Activated CD8-positive, alpha-beta T cell treated with anti-CD3 and anti-CD28 coated beads for 36 hours (primary cell): ENCODE data around the gene ANXA10. TPM values are rescaled to one million over a fixed set of nuclear protein-coding genes. Genes with fewer than 3 reads are reported as not detected.
"Not testable (repeated sequence)": the region's sequence is repeated elsewhere in the genome, so short reads cannot be mapped to it uniquely, and the experiment has no call there.

ENCODE experiments used
- ATAC-seq: fragments of 200-7000 bp; cut with Tn5 transposase; one replicate; pipeline ENCODE4 v1.10.0; 2021; ENCODE audit warnings: mild to moderate bottlenecking, moderate library complexity
- CTCF ChIA-PET: fragments of 350-600 bp; sonication (Branson Sonifier 250); formaldehyde crosslinking; loops from one replicate; lab custom pipeline; 2021; ENCODE audit warnings: antibody characterized with exemption; lab: Charles Lee
- POLR2A ChIA-PET: fragments of 350-600 bp; sonication (Branson Sonifier 250); formaldehyde crosslinking; loops from one replicate; lab custom pipeline; 2021; ENCODE audit warnings: antibody characterized with exemption; lab: Charles Lee
- DNase-seq: peaks from one replicate; pipeline ENCODE4 v3.0.0-alpha.2; 2020
- H3K27ac Mint-ChIP-seq: one replicate; pipeline ENCODE4 v1.8.0; 2021; ENCODE audit warnings: mild to moderate bottlenecking, mixed read lengths
- H3K27me3 Mint-ChIP-seq: one replicate; pipeline ENCODE4 v1.8.0; 2021; ENCODE audit warnings: mixed read lengths
- H3K36me3 Mint-ChIP-seq: one replicate; pipeline ENCODE4 v1.8.0; 2021; ENCODE audit warnings: low read depth, mixed read lengths
- H3K4me1 Mint-ChIP-seq: one replicate; pipeline ENCODE4 v1.8.0; 2021; ENCODE audit warnings: low read depth, mixed read lengths
- H3K4me3 Mint-ChIP-seq: one replicate; pipeline ENCODE4 v1.8.0; 2021; ENCODE audit warnings: mild to moderate bottlenecking, moderate library complexity, mixed read lengths
- H3K9me3 Mint-ChIP-seq: one replicate; pipeline ENCODE4 v1.8.0; 2021; ENCODE audit warnings: mixed read lengths
- CTCF ChIP-seq: fragments of 200-600 bp; IDR thresholded peaks from one replicate; pipeline ENCODE4 v1.8.0; 2022; ENCODE audit warnings: antibody characterized with exemption, mild to moderate bottlenecking
- intact Hi-C: fragments of 100-400 bp; cut with micrococcal nuclease; formaldehyde crosslinking; loops from one replicate; pipeline ENCODE4 v1.10.0; 2022
- total RNA-seq, 2 experiments: library from RNA; stranded (reverse); gene quantifications; one replicate each; pipeline ENCODE4 v1.2.3, GENCODE V29; 2021

Gene ANXA10
- total RNA-seq, 2 experiments from 2014 or later = not detected

DNA sequence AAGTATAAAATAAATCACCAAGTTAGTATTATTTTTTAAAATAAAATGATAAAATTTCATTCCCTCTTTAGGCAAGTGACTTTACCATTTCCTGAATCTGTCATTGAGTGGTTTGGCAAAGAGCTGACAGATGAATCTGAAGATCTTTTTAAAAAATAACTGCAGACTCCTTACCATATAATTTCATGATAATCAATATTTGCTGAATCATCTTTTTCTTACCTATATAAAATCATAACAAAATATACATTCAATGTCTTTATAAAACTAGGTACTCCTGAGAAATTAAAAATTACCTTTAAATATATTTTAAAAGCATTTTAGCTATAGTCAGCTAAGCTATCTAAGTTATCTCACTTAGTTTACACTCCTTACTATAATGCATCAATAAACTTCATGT, 17.2 kb downstream of the ANXA10 start:
- H3K9me3 Mint-ChIP-seq = no peaks in the 10 kb centered on the region
- no peaks in the 10 kb centered on the region for H3K4me1 Mint-ChIP-seq
- H3K27ac Mint-ChIP-seq = no peak overlapping the region
- ChIA-PET CTCF (no interaction called here), POLR2A (no interaction called here)
- H3K4me3 Mint-ChIP-seq = no peak overlapping the region
- H3K36me3 Mint-ChIP-seq = no peaks in the 10 kb centered on the region
- H3K27me3 Mint-ChIP-seq = no peaks in the 10 kb centered on the region
- ATAC-seq (no peak), DNase-seq (no peak)
- intact Hi-C loops = no loop called here
- TF ChIP-seq CTCF = no peak

DNA sequence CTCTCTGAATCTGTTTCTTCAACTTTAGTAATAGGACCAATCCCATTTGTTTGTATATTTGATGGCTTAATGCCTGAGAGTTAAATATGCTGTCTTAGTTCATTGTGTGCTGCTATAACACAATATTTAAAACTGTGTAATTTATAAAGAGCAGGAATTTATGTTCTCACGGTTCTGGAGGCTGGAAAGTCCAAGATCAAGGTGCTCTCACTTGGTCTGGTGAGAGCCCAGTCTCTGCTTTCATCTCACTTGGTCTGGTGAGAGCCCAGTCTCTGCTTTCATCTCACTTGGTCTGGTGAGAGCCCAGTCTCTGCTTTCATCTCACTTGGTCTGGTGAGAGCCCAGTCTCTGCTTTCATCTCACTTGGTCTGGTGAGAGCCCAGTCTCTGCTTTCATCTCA, 20.7 kb downstream of the ANXA10 start:
- ATAC-seq, H3K27ac Mint-ChIP-seq, H3K4me3 Mint-ChIP-seq, H3K4me1 Mint-ChIP-seq, H3K9me3 Mint-ChIP-seq, CTCF ChIA-PET, H3K36me3 Mint-ChIP-seq, POLR2A ChIA-PET, DNase-seq, intact Hi-C loops, H3K27me3 Mint-ChIP-seq: not testable (repeated sequence)

GRCh38 chr4:168118116-168118655, 25.8 kb downstream of the ANXA10 start:
- H3K9me3 Mint-ChIP-seq = no peaks in the 10 kb centered on the region
- DNase-seq = no peak
- H3K4me1 Mint-ChIP-seq = no peaks in the 10 kb centered on the region
- intact Hi-C loops = no loop called here
- TF ChIP-seq CTCF = no peak
- H3K36me3 Mint-ChIP-seq = no peaks in the 10 kb centered on the region
- CTCF ChIA-PET = no interaction called here
- ATAC-seq = no peak
- H3K4me3 Mint-ChIP-seq = no peak overlapping the region
- no peak overlapping the region for H3K27ac Mint-ChIP-seq
- POLR2A ChIA-PET = no interaction called here
- H3K27me3 Mint-ChIP-seq = no peaks in the 10 kb centered on the region

DNA sequence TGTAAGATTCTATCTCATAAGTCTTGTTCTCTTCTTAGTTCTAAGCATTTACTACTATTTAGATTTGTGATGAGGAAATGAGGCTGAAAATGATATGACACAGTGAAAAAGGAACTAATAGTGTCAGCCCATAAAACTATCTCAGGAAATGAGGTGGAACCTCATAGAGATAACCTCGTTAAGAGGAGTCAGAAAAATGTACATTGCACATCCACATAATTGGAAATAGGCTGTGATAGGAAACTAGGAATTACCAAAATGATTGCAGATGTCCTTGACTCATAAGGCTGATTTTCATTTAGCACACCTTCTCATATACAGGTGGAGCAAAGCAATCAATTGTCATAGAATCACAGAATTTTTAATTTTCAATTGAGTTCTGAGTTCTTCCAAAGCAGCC, 26.8 kb downstream of the ANXA10 start:
- no peak overlapping the region for H3K27ac Mint-ChIP-seq
- H3K9me3 Mint-ChIP-seq = no peaks in the 10 kb centered on the region
- H3K36me3 Mint-ChIP-seq = no peaks in the 10 kb centered on the region
- no peak overlapping the region for H3K4me3 Mint-ChIP-seq
- DNase-seq (no peak), ATAC-seq (no peak)
- ChIA-PET CTCF (no interaction called here), POLR2A (no interaction called here)
- H3K27me3 Mint-ChIP-seq = no peaks in the 10 kb centered on the region
- intact Hi-C loops = no loop called here
- TF ChIP-seq CTCF = no peak
- H3K4me1 Mint-ChIP-seq = no peaks in the 10 kb centered on the region

- no peak for ATAC-seq
- intact Hi-C loops = no loop called here
- DNase-seq = no peak
- ChIA-PET CTCF (interaction anchor here (0.6 kb wide), 1 partner anchor 33 kb away, joined by 4 read pairs; no protein-coding TSS in a partner anchor), POLR2A (interaction anchor here (0.6 kb wide), 1 partner anchor 25 kb away, joined by 3 read pairs; no protein-coding TSS in a partner anchor)
- no peaks in the 10 kb centered on the region for H3K4me1 Mint-ChIP-seq
- H3K9me3 Mint-ChIP-seq = no peaks in the 10 kb centered on the region
- TF ChIP-seq CTCF = no peak
- no peaks in the 10 kb centered on the region for H3K36me3 Mint-ChIP-seq
- no peaks in the 10 kb centered on the region for H3K27me3 Mint-ChIP-seq
- H3K27ac Mint-ChIP-seq = no peak overlapping the region
- H3K4me3 Mint-ChIP-seq = no peak overlapping the region
Measured at GRCh38 chr4:168119890-168120289, 27.6 kb downstream of the ANXA10 start.
